Measurements from ENCODE around the gene SOHLH2.

SOHLH2 gene

DNA sequence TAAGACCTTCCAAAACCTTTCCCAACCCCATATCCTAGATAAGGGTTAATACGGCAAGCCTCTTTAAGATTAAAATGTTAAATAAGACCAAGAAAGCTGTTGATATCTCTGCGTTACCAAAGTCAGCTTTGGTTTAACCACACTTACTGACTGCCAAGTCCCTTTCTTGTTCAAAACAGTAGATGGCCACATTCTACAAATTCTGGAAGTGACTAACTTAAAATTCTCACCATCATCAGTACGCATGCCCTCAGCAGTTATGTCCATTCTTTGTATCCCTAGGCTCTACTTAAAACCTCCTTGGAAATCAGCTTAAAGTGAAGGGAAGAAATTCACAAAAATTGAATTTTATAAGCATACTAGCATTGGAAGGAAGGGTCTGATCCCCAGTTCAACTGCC is 23.6 kb downstream of the SOHLH2 start:
- H3K4me1 ChIP-seq (ENCODE audit: control insufficient read depth, insufficient read depth, low read length), result no peaks in the 10 kb centered on the region
- H3K27ac ChIP-seq (ENCODE audit: low read length), result no peak overlapping the region
- H3K9ac ChIP-seq (ENCODE audit: low read length in 2 of 2), result no peak overlapping the region
- H3K36me3 ChIP-seq (ENCODE audit: control insufficient read depth in 2 of 2, insufficient read depth in 2 of 2, low read length in 2 of 2), result no peaks in the 10 kb centered on the region
- H3K27me3 ChIP-seq (ENCODE audit: control insufficient read depth in 1 of 2, insufficient read depth in 2 of 2, low read length in 2 of 2), result no peaks in the 10 kb centered on the region
- no peak overlapping the region for H3K4me3 ChIP-seq (ENCODE audit: low read length in 2 of 2)
- no peaks in the 10 kb centered on the region for H3K9me3 ChIP-seq (ENCODE audit: control insufficient read depth in 2 of 2, low read length in 2 of 2)

DNA sequence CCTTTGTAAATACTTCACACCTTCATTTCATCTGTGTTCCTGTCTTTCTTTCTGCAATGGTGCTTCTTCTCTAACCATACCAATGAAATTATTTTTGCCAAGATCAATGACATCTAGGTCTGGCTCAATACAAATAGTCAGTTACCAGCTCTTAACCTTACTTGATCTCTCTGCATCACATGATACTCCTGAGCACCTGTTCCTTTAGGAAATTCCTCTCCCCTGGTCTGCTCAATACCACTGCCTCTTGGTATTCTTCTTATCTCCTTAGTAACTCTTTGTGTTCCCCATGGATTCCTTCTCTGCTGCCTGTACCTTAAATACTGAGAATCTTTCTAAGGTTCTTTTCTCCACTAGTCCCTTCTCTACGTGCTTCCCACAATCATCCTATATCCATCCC is 25.9 kb downstream of the SOHLH2 start:
- no peak overlapping the region for H3K27ac ChIP-seq (ENCODE audit: low read length)
- no peaks in the 10 kb centered on the region for H3K27me3 ChIP-seq (ENCODE audit: control insufficient read depth in 1 of 2, insufficient read depth in 2 of 2, low read length in 2 of 2)
- H3K4me1 ChIP-seq (ENCODE audit: control insufficient read depth, insufficient read depth, low read length), result no peaks in the 10 kb centered on the region
- no peaks in the 10 kb centered on the region for H3K36me3 ChIP-seq (ENCODE audit: control insufficient read depth in 2 of 2, insufficient read depth in 2 of 2, low read length in 2 of 2)
- no peak overlapping the region for H3K9ac ChIP-seq (ENCODE audit: low read length in 2 of 2)
- no peaks in the 10 kb centered on the region for H3K9me3 ChIP-seq (ENCODE audit: control insufficient read depth in 2 of 2, low read length in 2 of 2)
- H3K4me3 ChIP-seq (ENCODE audit: low read length in 2 of 2), result no peak overlapping the region

GRCh38 chr13:36183901-36184300 is 30.5 kb downstream of the SOHLH2 start:
- no peak overlapping the region for H3K9ac ChIP-seq (ENCODE audit: low read length in 2 of 2)
- H3K27ac ChIP-seq (ENCODE audit: low read length), result no peak overlapping the region
- no peaks in the 10 kb centered on the region for H3K9me3 ChIP-seq (ENCODE audit: control insufficient read depth in 2 of 2, low read length in 2 of 2)
- no peaks in the 10 kb centered on the region for H3K27me3 ChIP-seq (ENCODE audit: control insufficient read depth in 1 of 2, insufficient read depth in 2 of 2, low read length in 2 of 2)
- no peak overlapping the region for H3K4me3 ChIP-seq (ENCODE audit: low read length in 2 of 2)
- H3K4me1 ChIP-seq (ENCODE audit: control insufficient read depth, insufficient read depth, low read length), result no peaks in the 10 kb centered on the region
- no peaks in the 10 kb centered on the region for H3K36me3 ChIP-seq (ENCODE audit: control insufficient read depth in 2 of 2, insufficient read depth in 2 of 2, low read length in 2 of 2)

DNA sequence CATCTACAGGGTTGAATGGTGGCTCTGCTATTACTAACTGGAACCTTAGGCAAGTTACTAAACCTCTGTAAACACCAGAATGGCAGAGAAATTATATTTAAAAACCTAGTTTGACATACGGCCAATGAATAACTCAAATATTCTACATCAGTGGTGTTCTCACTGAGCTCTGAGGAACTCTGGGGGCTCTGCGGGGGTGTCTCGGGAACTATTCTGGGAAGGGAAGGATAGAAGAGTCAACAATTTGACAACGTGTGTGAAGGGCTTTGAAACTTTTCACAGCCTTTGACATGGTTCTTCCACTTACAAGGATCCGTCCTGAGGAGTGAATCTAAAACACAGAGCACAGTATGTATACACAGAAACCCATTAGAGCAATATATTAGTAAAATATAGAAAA is 38.7 kb downstream of the SOHLH2 start:
- Histone ChIP-seq H3K4me1 (ENCODE audit: control insufficient read depth, insufficient read depth, low read length) (no peaks in the 10 kb centered on the region), H3K9me3 (ENCODE audit: control insufficient read depth in 2 of 2, low read length in 2 of 2) (no peaks in the 10 kb centered on the region), H3K4me3 (ENCODE audit: low read length in 2 of 2) (no peak overlapping the region)

DNA sequence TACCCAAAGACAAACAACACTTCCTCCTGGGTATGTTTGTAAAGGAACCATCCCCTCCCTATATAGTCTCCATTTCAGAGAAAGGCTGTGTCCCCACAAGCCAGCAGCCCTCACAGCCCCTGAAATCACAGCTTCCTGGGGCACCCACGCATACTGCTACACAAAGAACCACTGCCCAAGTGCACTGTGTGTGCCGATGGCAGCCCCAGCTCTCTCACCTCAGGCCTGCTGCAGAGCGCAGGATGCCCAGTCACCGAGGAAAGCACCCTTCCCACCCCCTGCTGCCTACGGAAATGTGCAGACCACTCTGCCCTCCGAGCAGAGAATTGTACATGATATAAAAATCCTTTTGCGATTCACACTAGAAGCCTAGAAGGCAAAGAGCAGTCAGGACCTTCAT is 39.4 kb downstream of the SOHLH2 start:
- H3K4me1 ChIP-seq (ENCODE audit: control insufficient read depth, insufficient read depth, low read length), result no peaks in the 10 kb centered on the region
- H3K9me3 ChIP-seq (ENCODE audit: control insufficient read depth in 2 of 2, low read length in 2 of 2), result no peaks in the 10 kb centered on the region
- H3K27ac ChIP-seq (ENCODE audit: low read length), result no peak overlapping the region
- H3K4me3 ChIP-seq (ENCODE audit: low read length in 2 of 2), result no peak overlapping the region
- peaks cover 0 to under 1% of the 10 kb centered on the region in 2 donors for H3K27me3 ChIP-seq (ENCODE audit: control insufficient read depth in 1 of 2, insufficient read depth in 2 of 2, low read length in 2 of 2)
- no peak overlapping the region for H3K9ac ChIP-seq (ENCODE audit: low read length in 2 of 2)
- H3K36me3 ChIP-seq (ENCODE audit: control insufficient read depth in 2 of 2, insufficient read depth in 2 of 2, low read length in 2 of 2), result no peaks in the 10 kb centered on the region

More for the DNA sequence above, 38.7 kb downstream of the SOHLH2 start:
- H3K27ac ChIP-seq (ENCODE audit: low read length), result no peak overlapping the region
- H3K36me3 ChIP-seq (ENCODE audit: control insufficient read depth in 2 of 2, insufficient read depth in 2 of 2, low read length in 2 of 2), result no peaks in the 10 kb centered on the region
- no peak overlapping the region for H3K9ac ChIP-seq (ENCODE audit: low read length in 2 of 2)
- no peaks in the 10 kb centered on the region for H3K27me3 ChIP-seq (ENCODE audit: control insufficient read depth in 1 of 2, insufficient read depth in 2 of 2, low read length in 2 of 2)

- H3K9me3 ChIP-seq (ENCODE audit: control insufficient read depth in 2 of 2, low read length in 2 of 2), result no peaks in the 10 kb centered on the region
- H3K27me3 ChIP-seq (ENCODE audit: control insufficient read depth in 1 of 2, insufficient read depth in 2 of 2, low read length in 2 of 2), result peaks cover 0 to 3% of the 10 kb centered on the region in 2 donors
- no peak overlapping the region for H3K27ac ChIP-seq (ENCODE audit: low read length)
- H3K4me1 ChIP-seq (ENCODE audit: control insufficient read depth, insufficient read depth, low read length), result no peaks in the 10 kb centered on the region
- no peak overlapping the region for H3K9ac ChIP-seq (ENCODE audit: low read length in 2 of 2)
- no peaks in the 10 kb centered on the region for H3K36me3 ChIP-seq (ENCODE audit: control insufficient read depth in 2 of 2, insufficient read depth in 2 of 2, low read length in 2 of 2)
- H3K4me3 ChIP-seq (ENCODE audit: low read length in 2 of 2), result no peak overlapping the region
Observed at GRCh38 chr13:36173571-36174322, 40.6 kb downstream of the SOHLH2 start.

DNA sequence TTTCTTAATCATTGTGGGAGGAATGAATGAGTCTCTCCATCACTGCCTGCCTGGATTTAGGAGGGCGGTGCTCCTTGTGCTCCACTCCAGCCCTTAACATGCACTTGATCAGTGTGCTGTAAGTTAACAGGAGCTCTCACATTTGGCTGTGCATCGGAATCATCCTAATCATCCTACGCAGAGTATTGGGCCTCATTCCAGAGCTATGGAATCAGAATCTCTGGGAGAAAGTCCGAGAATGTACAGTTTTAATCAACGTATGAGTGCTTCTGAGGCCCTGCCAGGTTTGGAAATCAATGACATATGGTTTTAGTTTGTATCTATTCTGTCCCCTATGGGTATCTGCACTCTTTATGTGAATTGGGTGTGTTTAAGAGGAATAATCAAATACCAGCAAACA is 48.3 kb downstream of the SOHLH2 start:
- Histone ChIP-seq H3K9ac (ENCODE audit: low read length in 2 of 2) (no peak overlapping the region), H3K36me3 (ENCODE audit: control insufficient read depth in 2 of 2, insufficient read depth in 2 of 2, low read length in 2 of 2) (no peaks in the 10 kb centered on the region), H3K27me3 (ENCODE audit: control insufficient read depth in 1 of 2, insufficient read depth in 2 of 2, low read length in 2 of 2) (peaks cover 0 to 3% of the 10 kb centered on the region in 2 donors), H3K27ac (ENCODE audit: low read length) (no peak overlapping the region), H3K4me3 (ENCODE audit: low read length in 2 of 2) (no peak overlapping the region), H3K9me3 (ENCODE audit: control insufficient read depth in 2 of 2, low read length in 2 of 2) (no peaks in the 10 kb centered on the region), H3K4me1 (ENCODE audit: control insufficient read depth, insufficient read depth, low read length) (peaks cover 11% of the 10 kb centered on the region)

- no peaks in the 10 kb centered on the region for H3K27me3 ChIP-seq (ENCODE audit: control insufficient read depth in 1 of 2, insufficient read depth in 2 of 2, low read length in 2 of 2)
- H3K4me3 ChIP-seq (ENCODE audit: low read length in 2 of 2), result peak overlapping the region in 1 of 2 donors; percentile 31
- H3K4me1 ChIP-seq (ENCODE audit: control insufficient read depth, insufficient read depth, low read length), result peaks cover 11% of the 10 kb centered on the region
- no peak overlapping the region for H3K9ac ChIP-seq (ENCODE audit: low read length in 2 of 2)
- H3K9me3 ChIP-seq (ENCODE audit: control insufficient read depth in 2 of 2, low read length in 2 of 2), result no peaks in the 10 kb centered on the region
- H3K27ac ChIP-seq (ENCODE audit: low read length), result no peak overlapping the region
- no peaks in the 10 kb centered on the region for H3K36me3 ChIP-seq (ENCODE audit: control insufficient read depth in 2 of 2, insufficient read depth in 2 of 2, low read length in 2 of 2)
Observed at GRCh38 chr13:36163809-36164308, 50.5 kb downstream of the SOHLH2 start.

DNA sequence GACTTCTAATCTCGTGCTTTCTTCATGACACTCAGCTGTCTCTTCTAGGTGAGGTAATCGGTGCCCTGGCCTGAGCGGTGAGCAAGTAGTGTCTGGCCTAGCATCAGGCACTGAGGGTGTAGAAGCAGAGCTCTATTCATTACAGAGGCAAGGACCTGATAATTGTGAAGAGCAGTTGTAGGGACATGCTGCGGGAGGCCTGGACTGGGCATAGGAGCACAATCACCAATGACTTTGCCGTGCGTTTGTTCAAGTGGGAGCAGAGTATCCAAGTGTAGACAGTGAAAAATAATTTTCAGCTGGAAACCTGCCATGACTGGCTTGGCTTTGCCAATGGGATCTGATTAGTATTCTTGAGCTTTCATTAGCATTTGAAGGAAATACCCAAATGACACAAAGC is 51.1 kb downstream of the SOHLH2 start:
- H3K27ac ChIP-seq (ENCODE audit: low read length), result no peak overlapping the region
- no peaks in the 10 kb centered on the region for H3K9me3 ChIP-seq (ENCODE audit: control insufficient read depth in 2 of 2, low read length in 2 of 2)
- H3K9ac ChIP-seq (ENCODE audit: low read length in 2 of 2), result no peak overlapping the region
- H3K36me3 ChIP-seq (ENCODE audit: control insufficient read depth in 2 of 2, insufficient read depth in 2 of 2, low read length in 2 of 2), result no peaks in the 10 kb centered on the region
- H3K4me3 ChIP-seq (ENCODE audit: low read length in 2 of 2), result peak overlapping the region in 1 of 2 donors; percentile 31
- H3K4me1 ChIP-seq (ENCODE audit: control insufficient read depth, insufficient read depth, low read length), result peaks cover 11% of the 10 kb centered on the region
- H3K27me3 ChIP-seq (ENCODE audit: control insufficient read depth in 1 of 2, insufficient read depth in 2 of 2, low read length in 2 of 2), result no peaks in the 10 kb centered on the region

DNA sequence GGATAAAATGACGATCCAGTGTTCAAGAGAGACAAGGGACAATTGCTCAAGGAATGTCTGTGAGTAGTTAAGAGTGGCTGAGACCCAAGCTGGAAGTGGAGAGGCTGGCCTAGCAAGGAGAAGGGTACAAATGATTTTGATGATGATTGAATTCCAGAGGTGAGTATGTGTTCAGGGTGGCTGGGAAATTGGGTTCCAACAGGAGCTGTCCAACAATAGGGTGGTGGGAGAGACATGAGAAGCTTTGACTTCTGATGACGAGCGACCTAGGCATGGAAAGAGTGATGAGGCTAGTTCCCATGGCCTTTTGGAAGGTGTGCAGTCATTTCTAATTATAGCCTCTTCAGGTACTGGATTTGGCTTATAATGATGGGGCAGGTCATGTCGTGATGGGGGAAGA is 54.1 kb downstream of the SOHLH2 start:
- no peak overlapping the region for H3K4me3 ChIP-seq (ENCODE audit: low read length in 2 of 2)
- H3K4me1 ChIP-seq (ENCODE audit: control insufficient read depth, insufficient read depth, low read length), result peaks cover 11% of the 10 kb centered on the region
- H3K9me3 ChIP-seq (ENCODE audit: control insufficient read depth in 2 of 2, low read length in 2 of 2), result no peaks in the 10 kb centered on the region
- H3K9ac ChIP-seq (ENCODE audit: low read length in 2 of 2), result no peak overlapping the region
- no peaks in the 10 kb centered on the region for H3K36me3 ChIP-seq (ENCODE audit: control insufficient read depth in 2 of 2, insufficient read depth in 2 of 2, low read length in 2 of 2)
- peaks cover 0 to 2% of the 10 kb centered on the region in 2 donors for H3K27me3 ChIP-seq (ENCODE audit: control insufficient read depth in 1 of 2, insufficient read depth in 2 of 2, low read length in 2 of 2)
- H3K27ac ChIP-seq (ENCODE audit: low read length), result no peak overlapping the region

DNA sequence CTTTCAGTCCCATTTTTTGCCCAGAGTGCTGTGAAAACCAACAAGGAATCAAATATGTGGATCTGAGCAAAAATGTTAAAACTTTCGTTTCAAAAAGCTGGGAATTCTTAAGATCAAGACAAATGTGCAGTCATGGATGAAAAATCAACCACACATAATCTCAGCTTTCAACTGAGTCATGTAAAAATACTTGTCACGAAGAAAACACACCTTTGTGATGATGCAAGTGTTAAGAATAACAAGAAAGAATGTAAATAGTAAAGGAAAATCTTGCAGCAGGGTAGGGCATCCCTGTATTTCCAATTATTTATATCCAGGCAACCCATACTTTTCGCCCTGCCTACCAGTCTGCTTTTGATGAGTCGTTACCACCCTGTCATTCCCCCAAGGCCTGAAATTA is 55.7 kb downstream of the SOHLH2 start:
- no peak overlapping the region for H3K9ac ChIP-seq (ENCODE audit: low read length in 2 of 2)
- H3K27ac ChIP-seq (ENCODE audit: low read length), result no peak overlapping the region
- peaks cover 0 to 2% of the 10 kb centered on the region in 2 donors for H3K27me3 ChIP-seq (ENCODE audit: control insufficient read depth in 1 of 2, insufficient read depth in 2 of 2, low read length in 2 of 2)
- H3K4me1 ChIP-seq (ENCODE audit: control insufficient read depth, insufficient read depth, low read length), result peaks cover 11% of the 10 kb centered on the region
- no peaks in the 10 kb centered on the region for H3K9me3 ChIP-seq (ENCODE audit: control insufficient read depth in 2 of 2, low read length in 2 of 2)
- no peaks in the 10 kb centered on the region for H3K36me3 ChIP-seq (ENCODE audit: control insufficient read depth in 2 of 2, insufficient read depth in 2 of 2, low read length in 2 of 2)
- H3K4me3 ChIP-seq (ENCODE audit: low read length in 2 of 2), result no peak overlapping the region
